ENCODE results near the gene GPC3. TPM values are rescaled to one million over a fixed set of nuclear protein-coding genes. Genes with fewer than 3 reads are reported as not detected.

GPC3 gene
- polyA plus RNA-seq, 3 donors = not detected

- Histone ChIP-seq H3K4me1 (ENCODE audit: control insufficient read depth in 1 of 2, insufficient read depth in 2 of 2, low read length in 2 of 2) (no peaks in the 10 kb centered on the region), H3K9me3 (replicated peaks in 1 of 2; ENCODE audit: control insufficient read depth in 1 of 2, insufficient read depth in 1 of 2, low read length in 2 of 2) (no peaks in the 10 kb centered on the region), H4K20me1 (ENCODE audit: insufficient read depth, low read length) (no peaks in the 10 kb centered on the region), H3K36me3 (replicated peaks in 1 of 2; ENCODE audit: control insufficient read depth in 1 of 2, insufficient read depth in 2 of 2, low read length in 2 of 2) (no peaks in the 10 kb centered on the region), H2AFZ (ENCODE audit: insufficient read depth, low read depth, low read length, poor library complexity, severe bottlenecking) (no peak overlapping the region), H3K4me3 (replicated peaks in 1 of 3; ENCODE audit: low read depth in 2 of 3, low read length in 3 of 3) (no peak overlapping the region), H3K27ac (ENCODE audit: low read depth in 1 of 2, low read length in 2 of 2) (no peak overlapping the region), H3K27me3 (ENCODE audit: control insufficient read depth in 2 of 2, insufficient read depth in 2 of 2, low read length in 2 of 2) (peaks cover 0 to 2% of the 10 kb centered on the region in 2 donors), H3K9ac (ENCODE audit: insufficient read depth, low read length, poor library complexity, severe bottlenecking) (no peak overlapping the region), H3K4me2 (replicated peaks; ENCODE audit: extremely low read depth, low read length, poor library complexity, severe bottlenecking) (no peak overlapping the region), H3K79me2 (ENCODE audit: insufficient read depth, low read length) (no peaks in the 10 kb centered on the region)
- Mint-ChIP-seq H3K27ac (peak overlapping the region in 1 of 7 donors; percentile 31), H3K27me3 (ENCODE audit: low read depth in 3 of 3) (peaks cover 5 to 11% (median 5%) of the 10 kb centered on the region in 3 donors), H3K4me1 (peaks cover 2% of the 10 kb centered on the region), H3K4me3 (no peak overlapping the region), H3K9me3 (no peaks in the 10 kb centered on the region), H3K36me3 (no peaks in the 10 kb centered on the region)
- TF ChIP-seq CTCF (IDR thresholded peaks at IDR 0.05) = no peak
- DNase-seq = no peak
- 100% methylated on average over 1 of the region's 6 CpGs for WGBS (ENCODE audit: insufficient coverage)
- intact Hi-C loops (cut with micrococcal nuclease) = no loop called here
These were observed 405.8 kb downstream of the GPC3 start for GRCh38 chrX:133579631-133580030.

DNA sequence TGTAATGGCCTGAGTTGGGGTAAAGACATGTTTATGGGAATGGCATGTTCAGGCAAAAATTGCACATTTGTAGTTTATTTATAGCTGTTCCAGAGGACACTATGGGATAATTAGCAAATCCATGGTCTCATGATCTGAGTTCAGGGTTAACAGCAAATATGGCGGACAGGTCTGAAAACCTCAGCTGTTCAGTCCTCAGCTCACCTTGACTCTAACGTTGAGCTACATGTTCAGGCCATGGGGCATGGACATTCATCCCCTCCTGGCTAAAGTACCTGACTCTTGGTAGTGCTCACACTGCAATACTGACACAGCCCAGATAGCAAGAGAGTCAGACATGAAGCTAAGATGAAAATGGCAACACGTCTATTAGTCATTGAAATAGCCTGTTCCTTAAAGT, 408.5 kb downstream of the GPC3 start:
- no peaks in the 10 kb centered on the region for H3K4me1 ChIP-seq (ENCODE audit: control insufficient read depth in 1 of 2, insufficient read depth in 2 of 2, low read length in 2 of 2)

More for the DNA sequence above, 408.5 kb downstream of the GPC3 start:
- intact Hi-C loops (cut with micrococcal nuclease) = no loop called here
- 100% methylated on average over 2 of the region's 3 CpGs for WGBS (ENCODE audit: insufficient coverage)
- no peaks in the 10 kb centered on the region for H3K36me3 ChIP-seq (replicated peaks in 1 of 2; ENCODE audit: control insufficient read depth in 1 of 2, insufficient read depth in 2 of 2, low read length in 2 of 2)
- H3K9me3 ChIP-seq (replicated peaks in 1 of 2; ENCODE audit: control insufficient read depth in 1 of 2, insufficient read depth in 1 of 2, low read length in 2 of 2) = peaks cover 0 to 4% of the 10 kb centered on the region in 2 donors
- no peak overlapping the region for H3K4me3 ChIP-seq (replicated peaks in 1 of 3; ENCODE audit: low read depth in 2 of 3, low read length in 3 of 3)
- no peak overlapping the region for H3K27ac Mint-ChIP-seq
- peaks cover 2% of the 10 kb centered on the region for H3K4me1 Mint-ChIP-seq
- H3K36me3 Mint-ChIP-seq = no peaks in the 10 kb centered on the region
- no peaks in the 10 kb centered on the region for H3K79me2 ChIP-seq (ENCODE audit: insufficient read depth, low read length)
- no peak overlapping the region for H3K27ac ChIP-seq (ENCODE audit: low read depth in 1 of 2, low read length in 2 of 2)
- H3K27me3 Mint-ChIP-seq (ENCODE audit: low read depth in 3 of 3) = peaks cover 5 to 6% (median 5%) of the 10 kb centered on the region in 3 donors
- no peak overlapping the region for H2AFZ ChIP-seq (ENCODE audit: insufficient read depth, low read depth, low read length, poor library complexity, severe bottlenecking)
- no peak overlapping the region for H3K9ac ChIP-seq (ENCODE audit: insufficient read depth, low read length, poor library complexity, severe bottlenecking)
- no peaks in the 10 kb centered on the region for H4K20me1 ChIP-seq (ENCODE audit: insufficient read depth, low read length)
- TF ChIP-seq CTCF (IDR thresholded peaks at IDR 0.05) = no peak
- H3K9me3 Mint-ChIP-seq = peaks cover 0 to 14% (median 7%) of the 10 kb centered on the region in 7 donors
- no peak overlapping the region for H3K4me3 Mint-ChIP-seq
- no peak overlapping the region for H3K4me2 ChIP-seq (replicated peaks; ENCODE audit: extremely low read depth, low read length, poor library complexity, severe bottlenecking)
- H3K27me3 ChIP-seq (ENCODE audit: control insufficient read depth in 2 of 2, insufficient read depth in 2 of 2, low read length in 2 of 2) = peaks cover 0 to 2% of the 10 kb centered on the region in 2 donors
- DNase-seq = no peak
